Natural killer cell (primary cell): ENCODE results near the gene BICC1. TPM values are rescaled to one million over a fixed set of nuclear protein-coding genes. Genes with fewer than 3 reads are reported as not detected.

Experiments
- ATAC-seq, 3 donors: fragments of 150-1000 bp in 2 of 3; fragments of 200-7000 bp in 1 of 3; cut with Tn5 transposase; 1 replicate in 1 of 3; 2 replicates in 2 of 3; pipeline ENCODE4 v1.10.0; 2021; ENCODE audit warnings: mild to moderate bottlenecking in 2 of 3, moderate library complexity in 2 of 3
- DNase-seq, 2 donors: peaks; one replicate each; pipeline versions ENCODE4 v3.0.0 to v3.0.0-alpha.2; 2013 to 2021; ENCODE audit warnings: mixed read lengths in 1 of 2
- H3K27ac ChIP-seq: one replicate; pipeline ENCODE4 v1.5.1; 2013; ENCODE audit warnings: mild to moderate bottlenecking, low read length
- H3K27me3 ChIP-seq: one replicate; pipeline ENCODE4 v1.6.1; 2013; ENCODE audit warnings: low read length; ENCODE audit not compliant: control insufficient read depth, insufficient read depth
- H3K36me3 ChIP-seq: one replicate; pipeline ENCODE4 v1.6.1; 2013; ENCODE audit warnings: low read length; ENCODE audit not compliant: control insufficient read depth, insufficient read depth
- H3K4me1 ChIP-seq: one replicate; pipeline ENCODE4 v1.6.1; 2013; ENCODE audit warnings: low read length; ENCODE audit not compliant: control insufficient read depth, insufficient read depth
- H3K4me3 ChIP-seq: one replicate; pipeline ENCODE4 v1.5.1; 2013; ENCODE audit warnings: low read length
- H3K9me3 ChIP-seq: one replicate; pipeline ENCODE4 v1.6.1; 2013; ENCODE audit warnings: low read length; ENCODE audit not compliant: control insufficient read depth, insufficient read depth
- H3K27ac Mint-ChIP-seq, 2 donors: one replicate each; pipeline ENCODE4 v1.8.0; 2022; ENCODE audit warnings: mild to moderate bottlenecking in 2 of 2, mixed read lengths in 2 of 2, moderate library complexity in 1 of 2
- H3K27me3 Mint-ChIP-seq, 2 donors: one replicate each; pipeline ENCODE4 v1.8.0; 2022; ENCODE audit warnings: low read depth in 2 of 2, mixed read lengths in 2 of 2
- H3K36me3 Mint-ChIP-seq: one replicate; pipeline ENCODE4 v1.8.0; 2022; ENCODE audit warnings: mixed read lengths
- H3K4me1 Mint-ChIP-seq, 2 donors: one replicate each; pipeline ENCODE4 v1.8.0; 2022; ENCODE audit warnings: mixed read lengths in 2 of 2
- H3K4me3 Mint-ChIP-seq: one replicate; pipeline ENCODE4 v1.8.0; 2022; ENCODE audit warnings: mild to moderate bottlenecking, moderate library complexity, mixed read lengths
- H3K9me3 Mint-ChIP-seq, 2 donors: one replicate each; pipeline ENCODE4 v1.8.0; 2022; ENCODE audit warnings: mixed read lengths in 2 of 2
- WGBS: methylation state at CpG from one replicate; pipeline ENCODE4 v1.1.7; 2013; ENCODE audit warnings: missing lambda C conversion rate; ENCODE audit not compliant: insufficient coverage; 5-methylcytosine and 5-hydroxymethylcytosine counted together
- intact Hi-C: fragments of 100-400 bp; cut with micrococcal nuclease; formaldehyde crosslinking; loops from one replicate; pipeline ENCODE4 v1.14.2; 2022
- total RNA-seq, 4 donors: library from RNA; stranded (reverse); fragments of 120-200 nt in 1 of 4; gene quantifications; one replicate each; pipeline versions ENCODE4 v1.2.3 to v1.2.4, GENCODE V29; 2013 to 2022
- TF ChIP-seq, protein P1 (sequence below): fragments of 200-600 bp; IDR thresholded peaks from one replicate; pipeline ENCODE4 v1.8.0; 2022; ENCODE audit warnings: antibody characterized with exemption

BICC1 gene
- total RNA-seq, 3 donors from 2014 or later (not counting 1 experiment from before 2014, with no cell fraction given): 0.14 TPM; not detected in 2

DNA sequence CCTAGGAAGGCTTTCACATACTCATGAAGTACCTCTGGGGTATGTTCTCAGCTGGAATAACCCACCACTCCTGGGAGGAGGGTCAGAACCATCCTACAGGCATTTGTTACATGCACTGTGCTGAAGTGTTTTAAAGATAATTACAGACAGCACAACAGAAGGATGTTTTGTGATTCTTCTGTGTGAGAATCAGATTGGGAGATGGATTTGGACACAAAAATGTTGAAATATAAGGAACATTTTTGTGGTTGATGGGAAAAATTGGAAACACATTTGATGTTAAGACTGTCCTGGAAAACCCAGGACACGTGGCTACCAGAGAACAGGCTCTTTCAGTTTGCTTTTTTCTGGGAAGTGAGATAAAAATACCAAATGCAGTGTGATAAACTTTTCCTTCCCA, 61.4 kb downstream of the BICC1 start:
- DNase-seq: no peak
- no peaks in the 10 kb centered on the region for H3K4me1 Mint-ChIP-seq
- no peak overlapping the region for H3K4me3 ChIP-seq
- H3K27me3 ChIP-seq: no peaks in the 10 kb centered on the region
- no peak overlapping the region for H3K27ac Mint-ChIP-seq
- H3K36me3 Mint-ChIP-seq: no peaks in the 10 kb centered on the region
- 50% methylated on average over 1 of the region's 1 CpG for WGBS
- intact Hi-C loops: no loop called here
- H3K4me3 Mint-ChIP-seq: no peak overlapping the region
- H3K4me1 ChIP-seq: no peaks in the 10 kb centered on the region
- H3K27ac ChIP-seq: no peak overlapping the region
- TF ChIP-seq, protein P1, sequence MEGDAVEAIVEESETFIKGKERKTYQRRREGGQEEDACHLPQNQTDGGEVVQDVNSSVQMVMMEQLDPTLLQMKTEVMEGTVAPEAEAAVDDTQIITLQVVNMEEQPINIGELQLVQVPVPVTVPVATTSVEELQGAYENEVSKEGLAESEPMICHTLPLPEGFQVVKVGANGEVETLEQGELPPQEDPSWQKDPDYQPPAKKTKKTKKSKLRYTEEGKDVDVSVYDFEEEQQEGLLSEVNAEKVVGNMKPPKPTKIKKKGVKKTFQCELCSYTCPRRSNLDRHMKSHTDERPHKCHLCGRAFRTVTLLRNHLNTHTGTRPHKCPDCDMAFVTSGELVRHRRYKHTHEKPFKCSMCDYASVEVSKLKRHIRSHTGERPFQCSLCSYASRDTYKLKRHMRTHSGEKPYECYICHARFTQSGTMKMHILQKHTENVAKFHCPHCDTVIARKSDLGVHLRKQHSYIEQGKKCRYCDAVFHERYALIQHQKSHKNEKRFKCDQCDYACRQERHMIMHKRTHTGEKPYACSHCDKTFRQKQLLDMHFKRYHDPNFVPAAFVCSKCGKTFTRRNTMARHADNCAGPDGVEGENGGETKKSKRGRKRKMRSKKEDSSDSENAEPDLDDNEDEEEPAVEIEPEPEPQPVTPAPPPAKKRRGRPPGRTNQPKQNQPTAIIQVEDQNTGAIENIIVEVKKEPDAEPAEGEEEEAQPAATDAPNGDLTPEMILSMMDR: no peak
- peaks cover 5% of the 10 kb centered on the region in 2 donors for H3K9me3 Mint-ChIP-seq
- no peaks in the 10 kb centered on the region for H3K36me3 ChIP-seq
- no peaks in the 10 kb centered on the region for H3K27me3 Mint-ChIP-seq
- no peaks in the 10 kb centered on the region for H3K9me3 ChIP-seq
- ATAC-seq: no peak

DNA sequence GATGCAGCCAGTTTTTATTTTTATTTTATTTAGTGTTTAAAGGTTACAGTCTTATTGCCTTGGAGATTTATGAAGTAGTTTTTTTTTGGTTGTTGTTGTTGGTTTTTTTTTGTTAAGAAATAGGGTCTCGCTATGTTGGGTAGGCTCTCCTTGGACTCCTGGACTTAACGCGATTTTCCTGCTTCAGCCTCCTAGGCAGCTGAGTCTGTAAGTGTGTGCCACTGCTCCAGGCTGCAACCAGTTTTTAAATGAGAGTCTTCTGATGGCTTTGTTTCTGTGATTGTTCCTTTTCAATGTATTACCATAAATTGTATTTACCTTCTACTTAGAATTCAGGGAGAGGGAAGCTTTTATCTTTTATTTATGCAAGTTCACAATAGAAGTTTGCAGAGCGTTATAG, 62.8 kb downstream of the BICC1 start:
- H3K4me1 Mint-ChIP-seq: no peaks in the 10 kb centered on the region
- ATAC-seq: no peak
- Histone ChIP-seq H3K36me3 (no peaks in the 10 kb centered on the region), H3K27ac (no peak overlapping the region), H3K27me3 (no peaks in the 10 kb centered on the region), H3K4me1 (no peaks in the 10 kb centered on the region), H3K4me3 (no peak overlapping the region), H3K9me3 (no peaks in the 10 kb centered on the region)
- H3K9me3 Mint-ChIP-seq: peaks cover 4 to 5% of the 10 kb centered on the region in 2 donors
- H3K36me3 Mint-ChIP-seq: no peaks in the 10 kb centered on the region
- 98% methylated on average over 3 of the region's 4 CpGs for WGBS
- no peak overlapping the region for H3K4me3 Mint-ChIP-seq
- H3K27me3 Mint-ChIP-seq: no peaks in the 10 kb centered on the region
- no peak for DNase-seq
- no peak overlapping the region for H3K27ac Mint-ChIP-seq
- TF ChIP-seq, protein P1: no peak
- intact Hi-C loops: no loop called here

DNA sequence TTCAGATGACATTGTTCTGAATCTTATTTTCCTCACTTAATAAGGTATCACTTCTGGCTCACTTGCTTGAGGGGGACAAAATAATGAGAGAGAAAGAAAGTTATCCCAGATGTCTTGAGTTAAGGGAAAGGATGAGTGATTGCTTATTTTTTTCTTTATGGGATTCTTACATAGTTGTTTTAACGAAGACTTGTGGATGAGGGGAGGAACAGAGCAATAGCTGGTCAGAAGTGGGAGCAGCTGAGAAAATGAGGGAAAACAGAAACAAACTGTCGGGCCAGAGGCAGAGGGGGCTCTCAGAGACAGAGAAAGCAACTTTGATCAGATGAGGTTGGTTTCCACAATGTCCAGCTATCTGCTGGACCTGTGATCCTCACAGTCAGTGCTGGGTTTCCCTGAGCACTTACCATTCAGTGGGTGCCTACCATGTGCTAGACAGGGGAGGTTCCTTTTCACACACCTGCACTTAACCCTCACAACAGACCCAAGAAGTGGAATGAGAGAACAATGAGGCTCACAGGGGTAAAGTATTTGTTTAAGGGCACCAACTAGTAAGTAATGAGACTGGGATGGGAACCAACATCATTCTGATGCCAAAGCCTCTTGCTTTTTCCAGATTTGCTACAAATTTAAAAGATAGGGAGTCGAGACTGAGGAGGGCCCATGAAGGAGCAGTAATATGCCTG, 64.2 kb downstream of the BICC1 start:
- WGBS: 80% methylated on average over 3 of the region's 3 CpGs
- intact Hi-C loops: no loop called here
- TF ChIP-seq, protein P1: no peak
- H3K27ac Mint-ChIP-seq: no peak overlapping the region
- H3K36me3 Mint-ChIP-seq: no peaks in the 10 kb centered on the region
- no peaks in the 10 kb centered on the region for H3K4me1 Mint-ChIP-seq
- H3K4me1 ChIP-seq: no peaks in the 10 kb centered on the region
- no peak for DNase-seq
- no peaks in the 10 kb centered on the region for H3K27me3 ChIP-seq
- H3K36me3 ChIP-seq: no peaks in the 10 kb centered on the region
- no peaks in the 10 kb centered on the region for H3K9me3 ChIP-seq
- H3K9me3 Mint-ChIP-seq: peaks cover 0 to 7% of the 10 kb centered on the region in 2 donors
- ATAC-seq: no peak
- H3K4me3 Mint-ChIP-seq: no peak overlapping the region
- H3K27ac ChIP-seq: no peak overlapping the region
- H3K4me3 ChIP-seq: no peak overlapping the region
- no peaks in the 10 kb centered on the region for H3K27me3 Mint-ChIP-seq

DNA sequence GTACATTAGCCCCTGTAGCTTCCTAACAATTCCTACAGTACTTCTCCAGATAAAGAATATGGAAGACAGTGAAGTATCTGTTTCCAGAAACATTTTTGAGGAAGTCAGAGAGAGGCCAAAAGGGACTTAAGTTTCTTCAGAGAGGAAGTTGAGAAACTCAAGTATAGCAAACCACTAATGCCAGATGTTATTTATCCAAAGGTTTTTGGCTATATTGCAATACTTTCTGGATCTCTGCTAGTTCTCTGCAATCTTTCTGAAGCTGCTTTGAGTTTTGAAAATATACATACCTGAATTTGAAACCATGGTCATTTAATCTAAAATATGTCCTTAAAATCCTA, 64.7 kb downstream of the BICC1 start:
- H3K4me1 ChIP-seq: no peaks in the 10 kb centered on the region
- DNase-seq (no peak), ATAC-seq (no peak)
- no peaks in the 10 kb centered on the region for H3K36me3 Mint-ChIP-seq
- TF ChIP-seq, protein P1: no peak
- no peaks in the 10 kb centered on the region for H3K27me3 ChIP-seq
- no peak overlapping the region for H3K4me3 ChIP-seq
- H3K4me1 Mint-ChIP-seq: no peaks in the 10 kb centered on the region
- peaks cover 0 to 9% of the 10 kb centered on the region in 2 donors for H3K9me3 Mint-ChIP-seq
- H3K27ac Mint-ChIP-seq: no peak overlapping the region
- intact Hi-C loops: no loop called here
- no peak overlapping the region for H3K4me3 Mint-ChIP-seq
- H3K27ac ChIP-seq: no peak overlapping the region
- no peaks in the 10 kb centered on the region for H3K9me3 ChIP-seq
- no peaks in the 10 kb centered on the region for H3K36me3 ChIP-seq
- no peaks in the 10 kb centered on the region for H3K27me3 Mint-ChIP-seq
